OCI-LY1 (cell line): ENCODE measurements around the gene KIF4A.

Experiments used
- H2AFZ ChIP-seq: fragments of 200-600 bp; sonication (generic), shearing (Covaris generic); 2 replicates; pipeline ENCODE4 v1.6.0; 2014; ENCODE audit warnings: antibody characterized with exemption, mild to moderate bottlenecking, low read length
- H3F3A ChIP-seq: fragments of 200-600 bp; sonication (generic), shearing (Covaris generic); 2 replicates; pipeline ENCODE4 v1.6.0; 2014; ENCODE audit warnings: mild to moderate bottlenecking, antibody characterized with exemption, low read length, moderate library complexity; ENCODE audit not compliant: insufficient read depth
- H3K27ac ChIP-seq: fragments of 200-600 bp; sonication (generic); 2 replicates; pipeline ENCODE4 v1.5.1; 2014; ENCODE audit warnings: low read length, mixed run types, mild to moderate bottlenecking, low read depth; ENCODE audit not compliant: poor library complexity, severe bottlenecking
- H3K27me3 ChIP-seq: fragments of 200-600 bp; sonication (generic); 2 replicates; pipeline ENCODE4 v1.6.0; 2014; ENCODE audit warnings: antibody characterized with exemption, mild to moderate bottlenecking, low read length, moderate library complexity; ENCODE audit not compliant: insufficient read depth
- H3K36me3 ChIP-seq: fragments of 200-600 bp; sonication (generic); 2 replicates; pipeline ENCODE4 v1.6.1; 2014; ENCODE audit warnings: mild to moderate bottlenecking, antibody characterized with exemption, low read length, moderate library complexity, mixed read lengths; ENCODE audit not compliant: insufficient read depth
- H3K4me1 ChIP-seq: fragments of 200-600 bp; sonication (generic); 2 replicates; pipeline ENCODE4 v1.5.1; 2014; ENCODE audit warnings: mild to moderate bottlenecking, low read length, moderate library complexity; ENCODE audit not compliant: insufficient read depth, severe bottlenecking
- H3K4me2 ChIP-seq: fragments of 200-600 bp; sonication (generic), shearing (Covaris generic); 2 replicates; pipeline ENCODE4 v1.6.1; 2014; ENCODE audit warnings: low read length
- H3K4me3 ChIP-seq: fragments of 200-600 bp; sonication (generic); 2 replicates; pipeline ENCODE4 v1.5.1; 2014; ENCODE audit warnings: low read length, low read depth, mild to moderate bottlenecking, mixed read lengths; ENCODE audit not compliant: poor library complexity, severe bottlenecking
- H3K79me2 ChIP-seq: fragments of 200-600 bp; shearing (Covaris generic); 2 replicates; pipeline ENCODE4 v1.6.1; 2016; ENCODE audit warnings: mixed run types, low read length, mixed read lengths; ENCODE audit not compliant: insufficient read depth
- H3K9ac ChIP-seq: fragments of 200-600 bp; sonication (generic), shearing (Covaris generic); 2 replicates; pipeline ENCODE4 v1.6.1; 2014; ENCODE audit warnings: mild to moderate bottlenecking, low read length, mixed read lengths
- H3K9me2 ChIP-seq: fragments of 200-600 bp; sonication (generic), shearing (Covaris generic); 2 replicates; pipeline ENCODE4 v1.6.1; 2014; ENCODE audit warnings: low read depth, mild to moderate bottlenecking, low read length, mixed read lengths
- H3K9me3 ChIP-seq: fragments of 200-600 bp; shearing (Covaris generic); 2 replicates; pipeline ENCODE4 v1.6.1; 2014; ENCODE audit warnings: low read length, mixed read lengths
- H4K20me1 ChIP-seq: fragments of 200-600 bp; sonication (generic), shearing (Covaris generic); 2 replicates; pipeline ENCODE4 v1.6.0; 2016; ENCODE audit warnings: mild to moderate bottlenecking, low read length; ENCODE audit not compliant: insufficient read depth
- EZH2 ChIP-seq: fragments of 200-600 bp; sonication (generic), shearing (Covaris generic); IDR thresholded peaks from 2 replicates; pipeline ENCODE4 v1.8.0; 2017; ENCODE audit warnings: borderline replicate concordance, mixed run types, mild to moderate bottlenecking, antibody characterized with exemption, low read length, moderate library complexity, mixed read lengths
- TF ChIP-seq, protein P1 (sequence below): fragments of 200-600 bp; sonication (generic), shearing (Covaris generic); IDR thresholded peaks from 2 replicates; pipeline ENCODE4 v1.5.1; 2017; ENCODE audit warnings: mild to moderate bottlenecking, antibody characterized with exemption, low read length, moderate library complexity, mixed read lengths

KIF4A gene

DNA sequence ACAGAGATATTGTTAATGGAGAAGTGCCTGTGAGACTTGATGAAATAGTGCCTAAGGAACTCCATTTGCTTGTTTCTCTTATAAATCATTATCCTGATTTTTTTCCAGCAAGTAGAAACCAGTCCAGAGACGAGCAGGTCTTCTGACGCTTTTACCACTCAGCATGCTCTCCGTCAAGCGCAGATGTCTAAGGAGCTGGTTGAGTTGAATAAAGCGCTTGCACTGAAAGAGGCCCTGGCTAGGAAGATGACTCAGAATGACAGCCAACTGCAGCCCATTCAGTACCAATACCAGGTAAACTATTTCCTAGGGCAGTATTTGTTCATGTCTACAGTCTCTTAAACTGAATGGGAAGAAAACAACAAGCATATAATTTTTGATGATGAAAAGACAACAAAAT, 63.6 kb downstream of the KIF4A start:
- H3K9me3 ChIP-seq, result no peaks in the 10 kb centered on the region
- H3F3A ChIP-seq, result no peaks in the 10 kb centered on the region
- H3K4me1 ChIP-seq, result no peaks in the 10 kb centered on the region
- no peaks in the 10 kb centered on the region for H3K9me2 ChIP-seq
- no peaks in the 10 kb centered on the region for H4K20me1 ChIP-seq
- H3K9ac ChIP-seq, result no peak overlapping the region
- H3K27ac ChIP-seq, result no peak overlapping the region
- H3K4me2 ChIP-seq, result no peak overlapping the region
- no peaks in the 10 kb centered on the region for H3K79me2 ChIP-seq
- peaks cover 33% of the 10 kb centered on the region for H3K36me3 ChIP-seq
- no peak overlapping the region for H2AFZ ChIP-seq
- no peak overlapping the region for H3K4me3 ChIP-seq
- H3K27me3 ChIP-seq, result no peaks in the 10 kb centered on the region
- TF ChIP-seq, protein P1, sequence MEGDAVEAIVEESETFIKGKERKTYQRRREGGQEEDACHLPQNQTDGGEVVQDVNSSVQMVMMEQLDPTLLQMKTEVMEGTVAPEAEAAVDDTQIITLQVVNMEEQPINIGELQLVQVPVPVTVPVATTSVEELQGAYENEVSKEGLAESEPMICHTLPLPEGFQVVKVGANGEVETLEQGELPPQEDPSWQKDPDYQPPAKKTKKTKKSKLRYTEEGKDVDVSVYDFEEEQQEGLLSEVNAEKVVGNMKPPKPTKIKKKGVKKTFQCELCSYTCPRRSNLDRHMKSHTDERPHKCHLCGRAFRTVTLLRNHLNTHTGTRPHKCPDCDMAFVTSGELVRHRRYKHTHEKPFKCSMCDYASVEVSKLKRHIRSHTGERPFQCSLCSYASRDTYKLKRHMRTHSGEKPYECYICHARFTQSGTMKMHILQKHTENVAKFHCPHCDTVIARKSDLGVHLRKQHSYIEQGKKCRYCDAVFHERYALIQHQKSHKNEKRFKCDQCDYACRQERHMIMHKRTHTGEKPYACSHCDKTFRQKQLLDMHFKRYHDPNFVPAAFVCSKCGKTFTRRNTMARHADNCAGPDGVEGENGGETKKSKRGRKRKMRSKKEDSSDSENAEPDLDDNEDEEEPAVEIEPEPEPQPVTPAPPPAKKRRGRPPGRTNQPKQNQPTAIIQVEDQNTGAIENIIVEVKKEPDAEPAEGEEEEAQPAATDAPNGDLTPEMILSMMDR, result no peak
- TF ChIP-seq EZH2, result no peak

DNA sequence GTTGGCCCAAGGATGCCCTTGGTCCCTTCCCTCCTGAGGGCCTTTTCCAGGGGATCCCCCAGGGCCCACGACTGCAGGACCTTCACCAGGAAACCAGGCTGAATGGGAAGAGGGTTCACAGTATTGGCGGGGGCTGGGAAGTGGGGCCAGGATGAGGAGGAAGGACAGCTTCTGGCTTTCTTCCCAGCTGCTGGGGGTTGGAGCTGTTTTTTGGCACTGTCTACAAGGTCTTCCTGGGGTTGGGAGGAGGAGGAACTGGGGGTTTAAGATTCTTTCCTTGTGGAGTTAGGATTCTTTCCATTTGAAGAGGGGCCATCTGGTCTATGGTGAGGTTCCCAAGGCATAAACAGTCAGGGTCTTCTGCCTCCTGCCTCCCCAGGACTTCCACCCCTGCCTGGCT, 64.8 kb downstream of the KIF4A start:
- H4K20me1 ChIP-seq, result no peaks in the 10 kb centered on the region

DNA sequence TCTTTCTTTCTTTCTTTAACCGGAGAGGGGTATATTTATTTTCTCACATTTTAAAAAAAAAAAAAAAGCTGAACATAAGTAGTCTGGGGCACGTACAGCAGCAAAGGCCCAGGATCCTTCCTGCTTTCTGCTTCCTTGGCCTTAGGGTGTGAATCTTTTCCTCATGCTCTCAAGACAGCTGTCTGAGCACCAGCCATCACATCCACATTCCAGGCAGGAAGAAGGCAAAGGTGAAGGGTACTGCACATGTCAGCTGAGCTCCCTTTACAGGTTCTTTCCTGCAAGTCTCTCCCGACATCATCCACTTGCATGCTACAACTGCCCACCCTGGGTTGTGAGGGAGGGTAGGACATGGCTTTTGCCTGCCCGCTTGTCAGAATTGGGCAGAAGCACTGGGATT, 69.6 kb downstream of the KIF4A start:
- no peak overlapping the region for H3K9ac ChIP-seq
- no peaks in the 10 kb centered on the region for H4K20me1 ChIP-seq
- TF ChIP-seq, protein P1, result no peak
- TF ChIP-seq EZH2, result no peak
- no peak overlapping the region for H3K4me2 ChIP-seq
- no peaks in the 10 kb centered on the region for H3K27me3 ChIP-seq
- no peak overlapping the region for H3K27ac ChIP-seq
- H3K79me2 ChIP-seq, result no peaks in the 10 kb centered on the region
- H3K9me2 ChIP-seq, result no peaks in the 10 kb centered on the region
- H3F3A ChIP-seq, result no peaks in the 10 kb centered on the region
- H2AFZ ChIP-seq, result no peak overlapping the region
- no peaks in the 10 kb centered on the region for H3K4me1 ChIP-seq
- H3K9me3 ChIP-seq, result no peaks in the 10 kb centered on the region
- no peak overlapping the region for H3K4me3 ChIP-seq
- peaks cover 23% of the 10 kb centered on the region for H3K36me3 ChIP-seq

More for the DNA sequence above, 64.8 kb downstream of the KIF4A start:
- Histone ChIP-seq H3F3A (no peaks in the 10 kb centered on the region), H3K9me3 (no peaks in the 10 kb centered on the region), H3K4me3 (no peak overlapping the region), H3K36me3 (peaks cover 38% of the 10 kb centered on the region), H3K4me1 (no peaks in the 10 kb centered on the region), H2AFZ (no peak overlapping the region), H3K27me3 (no peaks in the 10 kb centered on the region), H3K4me2 (no peak overlapping the region), H3K9me2 (no peaks in the 10 kb centered on the region), H3K27ac (no peak overlapping the region), H3K79me2 (no peaks in the 10 kb centered on the region), H3K9ac (no peak overlapping the region)
- TF ChIP-seq, protein P1, result no peak
